Activated naive CD8-positive, alpha-beta T cell treated with anti-CD3 and anti-CD28 coated beads, Interleukin-2, amount 50 U/mL, for 24 hours (primary cell): ENCODE measurements around the gene TNFRSF1B.

Source experiments
- ATAC-seq: fragments of 150-1000 bp; cut with Tn5 transposase; one replicate; pipeline ENCODE4 v1.10.0; 2021
- DNase-seq: peaks from one replicate; pipeline ENCODE4 v3.0.0; 2021
- H3K27ac Mint-ChIP-seq: one replicate; pipeline ENCODE4 v1.8.0; 2021; ENCODE audit warnings: mild to moderate bottlenecking, mixed read lengths
- H3K27me3 Mint-ChIP-seq: one replicate; pipeline ENCODE4 v1.8.0; 2021; ENCODE audit warnings: mixed read lengths
- H3K36me3 Mint-ChIP-seq: one replicate; pipeline ENCODE4 v1.8.0; 2021; ENCODE audit warnings: low read depth, mixed read lengths
- H3K4me1 Mint-ChIP-seq: one replicate; pipeline ENCODE4 v1.8.0; 2021; ENCODE audit warnings: mixed read lengths
- H3K4me3 Mint-ChIP-seq: one replicate; pipeline ENCODE4 v1.8.0; 2021; ENCODE audit warnings: mild to moderate bottlenecking, moderate library complexity, mixed read lengths
- H3K9me3 Mint-ChIP-seq: one replicate; pipeline ENCODE4 v1.8.0; 2021; ENCODE audit warnings: mixed read lengths

Gene TNFRSF1B

GRCh38 chr1:12166834-12167492 lies at the start of gene TNFRSF1B:
TSS of gene TNFRSF1B (plus strand) at chr1:12166991. CDS start at chr1:12167092, 101 bp downstream.
- no peaks in the 10 kb centered on the region for H3K27me3 Mint-ChIP-seq
- H3K9me3 Mint-ChIP-seq, result peaks cover 5% of the 10 kb centered on the region
- peak within 1 kb of the TSS; percentile 100 for H3K4me3 Mint-ChIP-seq
- H3K36me3 Mint-ChIP-seq, result peaks cover 39% of the 10 kb centered on the region
- peaks cover 73% of the 10 kb centered on the region for H3K4me1 Mint-ChIP-seq
- DNase-seq (peak; percentile 83), ATAC-seq (peak; percentile 45)
- peak within 1 kb of the TSS; percentile 100 for H3K27ac Mint-ChIP-seq

- Mint-ChIP-seq H3K9me3 (peaks cover 4% of the 10 kb centered on the region), H3K4me3 (no peak overlapping the region), H3K27me3 (peaks cover 8% of the 10 kb centered on the region), H3K27ac (peak overlapping the region; percentile 21), H3K4me1 (peaks cover 39% of the 10 kb centered on the region), H3K36me3 (no peaks in the 10 kb centered on the region)
- peak; percentile 37 for ATAC-seq
- no peak for DNase-seq
These were observed 45.4 kb upstream of the TNFRSF1B start for GRCh38 chr1:12121212-12122003.

DNA sequence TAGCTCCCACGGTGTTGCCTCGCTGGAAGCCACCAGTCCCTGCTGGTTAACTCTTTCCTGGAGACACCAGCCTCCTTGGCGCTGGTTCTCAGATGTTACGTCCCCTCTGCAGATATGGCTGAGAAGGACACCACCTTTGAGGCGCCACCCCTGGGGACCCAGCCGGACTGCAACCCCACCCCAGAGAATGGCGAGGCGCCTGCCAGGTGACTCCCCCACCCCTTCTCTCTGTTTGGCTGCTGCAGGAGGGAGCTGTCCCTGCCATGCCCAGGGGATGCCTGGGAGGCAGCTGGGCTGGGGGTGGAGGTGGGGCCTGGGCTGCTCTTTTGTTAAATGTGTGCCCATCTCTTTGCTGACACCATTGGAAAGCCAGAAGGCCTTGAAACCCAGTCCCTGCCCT lies 43.6 kb upstream of the TNFRSF1B start:
- H3K9me3 Mint-ChIP-seq, result peaks cover 4% of the 10 kb centered on the region
- ATAC-seq, result no peak
- peaks cover 57% of the 10 kb centered on the region for H3K4me1 Mint-ChIP-seq
- H3K27ac Mint-ChIP-seq, result no peak overlapping the region
- H3K27me3 Mint-ChIP-seq, result peaks cover 6% of the 10 kb centered on the region
- no peak for DNase-seq
- H3K36me3 Mint-ChIP-seq, result no peaks in the 10 kb centered on the region
- no peak overlapping the region for H3K4me3 Mint-ChIP-seq

DNA sequence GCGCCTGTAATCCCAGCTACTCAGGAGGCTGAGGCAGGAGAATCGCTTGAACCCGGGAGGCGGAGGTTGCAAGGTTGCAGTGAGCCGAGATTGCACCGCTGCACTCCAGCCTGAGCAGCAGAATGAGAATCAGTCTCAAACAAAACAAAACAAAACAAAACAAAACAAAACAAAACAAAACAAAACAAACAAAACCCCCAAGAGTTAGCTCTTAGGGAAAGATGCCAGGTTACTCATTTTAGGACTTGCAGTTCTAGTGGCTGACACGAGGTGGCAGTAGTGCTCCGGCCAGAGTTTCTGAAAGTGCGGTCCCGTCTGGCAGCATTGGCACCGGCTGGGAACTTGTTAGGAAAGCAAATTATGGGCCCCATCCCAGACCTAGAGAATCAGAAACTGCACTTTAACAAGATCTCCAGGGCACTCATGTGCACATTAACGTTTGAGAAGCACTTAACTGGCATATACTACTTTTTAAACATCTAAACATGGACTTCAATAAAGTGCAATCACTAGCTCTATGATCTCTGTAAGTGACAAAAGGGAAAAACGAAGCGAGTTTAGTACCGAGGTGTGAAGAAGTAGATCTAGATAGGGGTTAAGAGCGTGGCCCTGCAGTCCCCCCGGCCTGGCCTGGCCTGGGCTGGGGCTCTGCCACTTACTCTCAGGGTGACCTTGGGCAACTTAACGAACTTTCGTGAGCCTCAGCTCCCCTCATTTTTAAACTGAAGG lies 41.9 kb upstream of the TNFRSF1B start:
- H3K9me3 Mint-ChIP-seq, result peaks cover 4% of the 10 kb centered on the region
- peaks cover 2% of the 10 kb centered on the region for H3K27me3 Mint-ChIP-seq
- no peaks in the 10 kb centered on the region for H3K36me3 Mint-ChIP-seq
- H3K27ac Mint-ChIP-seq, result peak overlapping the region; percentile 68
- ATAC-seq (no peak), DNase-seq (peak; percentile 81)
- peaks cover 66% of the 10 kb centered on the region for H3K4me1 Mint-ChIP-seq
- H3K4me3 Mint-ChIP-seq, result no peak overlapping the region

DNA sequence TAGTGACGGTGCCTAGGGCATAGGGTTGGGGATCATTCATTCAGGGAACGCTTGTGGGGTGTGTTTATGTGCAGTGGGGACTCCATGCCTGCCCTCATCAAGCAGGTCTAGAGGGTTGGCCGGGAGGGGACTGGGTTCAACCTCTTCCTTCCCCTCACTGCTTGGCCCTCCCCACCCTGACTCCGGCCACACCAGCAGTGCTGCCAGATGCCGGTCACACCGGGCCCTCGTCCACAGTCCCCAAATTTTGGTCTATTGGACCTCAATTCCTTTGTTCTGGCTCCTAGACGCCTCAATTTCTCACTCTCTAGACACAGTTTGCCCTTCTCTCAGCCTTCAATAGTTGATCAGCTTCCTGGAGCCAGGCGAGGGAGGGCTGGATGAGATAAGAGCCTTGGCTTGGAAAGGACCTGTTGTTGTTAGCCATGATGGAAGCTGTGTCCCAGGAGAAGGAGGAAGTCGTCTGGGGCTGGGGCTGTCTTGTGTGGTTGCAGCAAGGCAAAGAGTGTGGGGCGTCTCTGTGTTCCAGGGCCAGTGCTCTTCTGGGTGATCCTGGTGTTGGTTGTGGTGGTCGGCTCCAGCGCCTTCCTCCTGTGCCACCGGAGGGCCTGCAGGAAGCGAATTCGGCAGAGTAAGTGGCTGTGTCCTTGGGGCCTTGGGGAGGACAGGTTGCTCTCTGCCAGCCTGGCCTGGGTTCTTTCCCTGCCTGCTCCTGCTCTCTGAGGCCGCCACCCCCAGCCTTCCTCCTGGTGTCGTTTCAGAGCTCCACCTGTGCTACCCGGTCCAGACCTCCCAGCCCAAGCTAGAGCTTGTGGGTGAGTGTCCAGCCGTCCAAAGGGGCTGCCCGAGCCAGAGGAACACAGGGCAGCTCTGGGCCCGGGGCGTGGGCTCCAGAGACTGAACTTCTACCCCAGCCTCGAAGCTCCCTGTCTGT lies 41.1 kb upstream of the TNFRSF1B start:
- H3K27me3 Mint-ChIP-seq, result peaks cover 2% of the 10 kb centered on the region
- no peak for DNase-seq
- no peaks in the 10 kb centered on the region for H3K9me3 Mint-ChIP-seq
- peak overlapping the region; percentile 93 for H3K27ac Mint-ChIP-seq
- ATAC-seq, result no peak
- H3K4me1 Mint-ChIP-seq, result peaks cover 64% of the 10 kb centered on the region
- no peak overlapping the region for H3K4me3 Mint-ChIP-seq
- H3K36me3 Mint-ChIP-seq, result no peaks in the 10 kb centered on the region

GRCh38 chr1:12126781-12127180 lies 40.0 kb upstream of the TNFRSF1B start:
- Mint-ChIP-seq H3K4me1 (peaks cover 53% of the 10 kb centered on the region), H3K27me3 (peaks cover 2% of the 10 kb centered on the region), H3K9me3 (no peaks in the 10 kb centered on the region), H3K4me3 (no peak overlapping the region), H3K27ac (peak overlapping the region; percentile 93), H3K36me3 (no peaks in the 10 kb centered on the region)
- ATAC-seq (no peak), DNase-seq (no peak)

DNA sequence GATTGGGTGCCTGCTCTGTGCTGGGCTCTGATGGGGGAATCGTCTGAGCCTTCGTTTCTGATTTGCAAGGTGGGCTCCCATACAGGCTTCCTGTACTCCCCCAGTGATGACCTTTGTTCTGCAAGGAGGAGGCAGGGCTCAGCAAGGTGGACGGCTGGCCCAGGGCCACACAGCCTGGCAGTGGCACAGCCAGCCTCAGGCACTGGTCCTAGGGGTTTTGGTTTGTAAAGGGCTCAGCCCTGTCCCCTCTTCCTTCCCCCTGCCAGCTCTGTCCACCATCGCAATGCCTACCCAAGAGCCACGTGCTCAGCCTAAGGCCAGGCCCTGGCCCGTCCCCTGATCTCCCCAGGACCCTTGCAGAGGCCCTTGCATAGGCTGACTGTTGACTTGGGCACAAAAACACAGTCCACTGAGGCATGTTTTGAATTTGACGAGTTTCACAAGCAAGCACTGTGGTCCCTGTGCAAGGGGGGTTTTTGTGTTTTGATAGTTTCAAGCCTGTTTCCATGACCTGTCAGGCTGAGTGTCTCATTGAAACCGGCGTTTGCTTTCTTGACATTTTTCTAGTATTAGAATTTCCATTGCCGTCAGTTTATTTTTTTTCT lies 39.5 kb upstream of the TNFRSF1B start:
- H3K4me3 Mint-ChIP-seq, result peak overlapping the region; percentile 59
- H3K27ac Mint-ChIP-seq, result peak overlapping the region; percentile 93

DNA sequence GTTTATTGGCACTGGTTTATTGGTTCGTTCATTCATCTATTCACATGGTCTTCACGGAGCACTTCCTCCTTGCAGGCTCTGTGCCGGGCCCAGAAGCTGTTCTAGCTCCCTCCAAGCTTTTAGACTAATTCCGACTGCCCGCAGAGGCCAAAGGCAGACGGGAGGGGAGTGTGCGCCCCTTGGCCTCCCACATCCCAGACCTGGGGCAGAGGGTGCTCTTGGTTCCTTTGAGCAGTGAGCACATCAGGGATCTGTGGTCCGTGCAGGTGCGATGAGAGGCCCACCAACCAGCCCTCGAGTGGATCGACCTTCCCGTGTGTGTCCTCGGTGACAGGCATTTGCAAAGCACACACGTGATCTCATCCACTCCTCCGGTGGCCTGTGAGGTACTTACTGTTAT lies 38.7 kb upstream of the TNFRSF1B start:
- H3K27ac Mint-ChIP-seq, result peak overlapping the region; percentile 93
- H3K36me3 Mint-ChIP-seq, result no peaks in the 10 kb centered on the region
- H3K9me3 Mint-ChIP-seq, result no peaks in the 10 kb centered on the region
- DNase-seq (no peak), ATAC-seq (no peak)
- peak overlapping the region; percentile 59 for H3K4me3 Mint-ChIP-seq
- H3K27me3 Mint-ChIP-seq, result no peaks in the 10 kb centered on the region
- H3K4me1 Mint-ChIP-seq, result peaks cover 65% of the 10 kb centered on the region

More for the DNA sequence above, 39.5 kb upstream of the TNFRSF1B start:
- Mint-ChIP-seq H3K36me3 (no peaks in the 10 kb centered on the region), H3K27me3 (peaks cover 2% of the 10 kb centered on the region), H3K9me3 (no peaks in the 10 kb centered on the region), H3K4me1 (peaks cover 57% of the 10 kb centered on the region)
- ATAC-seq, result peak; percentile 90
- DNase-seq, result peak; percentile 52

- Mint-ChIP-seq H3K27me3 (no peaks in the 10 kb centered on the region), H3K27ac (peak overlapping the region; percentile 10), H3K9me3 (no peaks in the 10 kb centered on the region), H3K4me1 (peaks cover 75% of the 10 kb centered on the region), H3K36me3 (no peaks in the 10 kb centered on the region), H3K4me3 (no peak overlapping the region)
- no peak for ATAC-seq
- DNase-seq, result no peak
These were observed 37.2 kb upstream of the TNFRSF1B start for GRCh38 chr1:12129624-12130023.

GRCh38 chr1:12130466-12131130 lies 36.2 kb upstream of the TNFRSF1B start:
- ATAC-seq, result no peak
- Mint-ChIP-seq H3K36me3 (no peaks in the 10 kb centered on the region), H3K27me3 (no peaks in the 10 kb centered on the region), H3K4me1 (peaks cover 66% of the 10 kb centered on the region), H3K4me3 (no peak overlapping the region), H3K9me3 (no peaks in the 10 kb centered on the region), H3K27ac (no peak overlapping the region)
- DNase-seq, result no peak

DNA sequence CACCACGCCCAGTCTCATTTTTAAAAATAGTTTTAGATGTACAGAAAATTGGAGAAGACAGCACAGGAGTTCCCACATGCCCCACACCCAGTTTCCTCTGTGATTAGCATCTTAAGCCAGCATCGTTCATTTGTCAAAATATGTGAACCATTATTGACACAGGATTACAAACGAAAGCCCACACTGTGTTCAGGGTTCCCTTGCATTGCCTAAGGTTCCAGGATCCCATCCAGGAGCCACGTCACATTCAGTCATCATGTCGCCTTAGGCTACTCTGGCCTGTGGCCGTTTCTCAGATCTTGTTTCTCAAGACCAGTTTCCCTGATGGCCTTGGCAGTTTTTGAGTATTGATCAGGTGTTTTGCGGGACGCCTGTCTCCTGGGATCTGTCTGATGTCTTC lies 34.7 kb upstream of the TNFRSF1B start:
- ATAC-seq, result no peak
- peak overlapping the region; percentile 82 for H3K27ac Mint-ChIP-seq
- no peaks in the 10 kb centered on the region for H3K27me3 Mint-ChIP-seq
- H3K36me3 Mint-ChIP-seq, result no peaks in the 10 kb centered on the region
- no peak overlapping the region for H3K4me3 Mint-ChIP-seq
- DNase-seq, result no peak
- no peaks in the 10 kb centered on the region for H3K9me3 Mint-ChIP-seq
- H3K4me1 Mint-ChIP-seq, result peaks cover 51% of the 10 kb centered on the region

- Mint-ChIP-seq H3K36me3 (no peaks in the 10 kb centered on the region), H3K27me3 (no peaks in the 10 kb centered on the region), H3K9me3 (no peaks in the 10 kb centered on the region), H3K4me3 (no peak overlapping the region), H3K27ac (no peak overlapping the region), H3K4me1 (peaks cover 30% of the 10 kb centered on the region)
- no peak for DNase-seq
- ATAC-seq, result no peak
These were observed 32.1 kb upstream of the TNFRSF1B start for GRCh38 chr1:12134716-12135115.

- no peak for ATAC-seq
- Mint-ChIP-seq H3K9me3 (no peaks in the 10 kb centered on the region), H3K27ac (no peak overlapping the region), H3K4me3 (no peak overlapping the region), H3K4me1 (peaks cover 28% of the 10 kb centered on the region), H3K36me3 (no peaks in the 10 kb centered on the region), H3K27me3 (no peaks in the 10 kb centered on the region)
- no peak for DNase-seq
These were observed 31.2 kb upstream of the TNFRSF1B start for GRCh38 chr1:12135612-12136011.
